GM12872 (cell line): Measurements from ENCODE around the gene YAP1.

Experiments used
- CTCF ChIP-seq: IDR thresholded peaks from 3 replicates; pipeline ENCODE4 v1.5.1; 2011; ENCODE audit warnings: low read depth, mild to moderate bottlenecking, low read length, moderate library complexity; ENCODE audit not compliant: insufficient read depth

The YAP1 gene

GRCh38 chr11:102139081-102139498 is 28.8 kb downstream of the YAP1 start:
- no peak for TF ChIP-seq CTCF

- no peak for TF ChIP-seq CTCF
Observed at GRCh38 chr11:102142333-102142732, 32.1 kb downstream of the YAP1 start.

- no peak for TF ChIP-seq CTCF
Observed at GRCh38 chr11:102143867-102144266, 33.6 kb downstream of the YAP1 start.

- no peak for TF ChIP-seq CTCF
Observed at GRCh38 chr11:102144357-102145355, 34.4 kb downstream of the YAP1 start.

GRCh38 chr11:102147015-102147414 is 36.8 kb downstream of the YAP1 start:
- TF ChIP-seq CTCF, result no peak

GRCh38 chr11:102147632-102148031 is 37.4 kb downstream of the YAP1 start:
- no peak for TF ChIP-seq CTCF

GRCh38 chr11:102148059-102148458 is 37.8 kb downstream of the YAP1 start:
- no peak for TF ChIP-seq CTCF
